ENCODE results near the gene PXMP4.

Gene PXMP4

GRCh38 chr20:33732166-33732970 is 12.3 kb upstream of the PXMP4 start:
- TF ChIP-seq, protein P1, sequence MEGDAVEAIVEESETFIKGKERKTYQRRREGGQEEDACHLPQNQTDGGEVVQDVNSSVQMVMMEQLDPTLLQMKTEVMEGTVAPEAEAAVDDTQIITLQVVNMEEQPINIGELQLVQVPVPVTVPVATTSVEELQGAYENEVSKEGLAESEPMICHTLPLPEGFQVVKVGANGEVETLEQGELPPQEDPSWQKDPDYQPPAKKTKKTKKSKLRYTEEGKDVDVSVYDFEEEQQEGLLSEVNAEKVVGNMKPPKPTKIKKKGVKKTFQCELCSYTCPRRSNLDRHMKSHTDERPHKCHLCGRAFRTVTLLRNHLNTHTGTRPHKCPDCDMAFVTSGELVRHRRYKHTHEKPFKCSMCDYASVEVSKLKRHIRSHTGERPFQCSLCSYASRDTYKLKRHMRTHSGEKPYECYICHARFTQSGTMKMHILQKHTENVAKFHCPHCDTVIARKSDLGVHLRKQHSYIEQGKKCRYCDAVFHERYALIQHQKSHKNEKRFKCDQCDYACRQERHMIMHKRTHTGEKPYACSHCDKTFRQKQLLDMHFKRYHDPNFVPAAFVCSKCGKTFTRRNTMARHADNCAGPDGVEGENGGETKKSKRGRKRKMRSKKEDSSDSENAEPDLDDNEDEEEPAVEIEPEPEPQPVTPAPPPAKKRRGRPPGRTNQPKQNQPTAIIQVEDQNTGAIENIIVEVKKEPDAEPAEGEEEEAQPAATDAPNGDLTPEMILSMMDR (IDR thresholded peaks at IDR 0.05; ENCODE audit: insufficient read depth, low read depth, low read length, missing control alignments) = peak; percentile 10
- peak overlapping the region; percentile 58 for H3K4me3 ChIP-seq (ENCODE audit: low read length)
- DNase-seq (ENCODE audit: low read depth) = peak; percentile 71

DNA sequence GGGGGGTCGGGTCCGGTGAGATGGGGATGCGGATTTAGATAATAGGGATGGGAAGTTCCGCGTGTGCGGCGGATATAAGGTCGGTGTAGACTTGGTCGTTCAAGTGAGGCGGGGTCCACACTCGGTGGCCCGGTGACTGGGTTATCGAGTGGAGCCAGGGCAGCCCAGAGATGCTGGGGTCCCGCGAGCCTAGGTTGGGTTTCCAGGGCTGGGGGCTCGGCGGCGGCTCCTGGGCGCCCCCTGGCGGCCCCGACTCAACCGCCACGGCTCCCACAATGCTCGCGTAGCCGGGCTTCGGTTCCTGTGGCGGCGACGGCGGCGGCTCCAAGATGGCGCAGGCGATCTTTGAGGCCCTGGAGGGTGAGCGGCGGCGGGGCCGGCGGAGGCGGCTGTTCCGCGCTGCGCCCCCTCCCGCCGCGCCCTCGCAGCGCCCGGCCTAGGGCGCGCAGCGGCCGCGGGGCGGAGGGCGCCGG is 11.6 kb upstream of the PXMP4 start, which contains the start of gene ZNF341:
TSS of gene ZNF341 (plus strand) at position 304 of the 473 bp plus-strand sequence. CDS start at position 330, 26 bp downstream.
- H3K4me3 ChIP-seq (ENCODE audit: low read length) = peak within 1 kb of the TSS; percentile 58
- TF ChIP-seq, protein P1 (IDR thresholded peaks at IDR 0.05; ENCODE audit: insufficient read depth, low read depth, low read length, missing control alignments) = peak; percentile 61
- DNase-seq (ENCODE audit: low read depth) = peak; percentile 81

DNA sequence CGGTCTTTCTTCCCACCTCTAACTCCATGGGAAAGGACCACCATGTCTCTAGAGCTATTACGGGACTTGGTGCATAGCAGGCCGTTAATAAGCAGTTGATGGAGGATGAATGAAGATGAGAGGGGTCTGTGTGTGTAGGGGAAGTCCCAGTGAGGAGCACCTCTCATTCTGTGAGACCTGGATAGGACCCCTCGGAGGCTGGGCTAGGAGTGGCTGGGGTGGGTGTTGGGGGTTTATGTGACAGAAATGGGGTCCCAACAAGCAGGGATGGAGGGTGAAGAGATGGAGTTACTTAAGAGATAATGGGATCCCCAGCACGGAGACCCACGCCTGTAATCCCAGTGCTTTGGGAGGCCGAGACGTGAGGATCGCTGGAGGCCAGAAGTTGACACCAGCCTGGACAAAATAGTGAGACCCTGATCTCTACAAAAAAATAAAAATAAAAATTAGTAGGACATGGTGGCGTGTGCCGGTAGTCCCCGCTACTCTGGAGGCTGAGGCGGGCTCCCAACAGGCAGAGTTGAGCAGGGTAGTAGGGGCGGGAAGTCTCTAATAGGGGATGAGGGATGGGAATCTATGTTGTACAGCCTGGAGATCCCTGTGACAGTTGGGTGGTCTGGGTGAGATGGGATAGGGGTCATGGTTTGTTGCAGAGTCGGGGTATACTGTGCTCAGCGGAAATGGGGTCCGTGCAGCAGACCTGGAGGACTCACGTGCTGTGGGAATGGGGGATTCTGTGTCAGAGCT is 11.0 kb upstream of the PXMP4 start:
- TF ChIP-seq, protein P1 (IDR thresholded peaks at IDR 0.05; ENCODE audit: insufficient read depth, low read depth, low read length, missing control alignments) = no peak
- DNase-seq (ENCODE audit: low read depth) = no peak
- H3K4me3 ChIP-seq (ENCODE audit: low read length) = peak overlapping the region; percentile 57

DNA sequence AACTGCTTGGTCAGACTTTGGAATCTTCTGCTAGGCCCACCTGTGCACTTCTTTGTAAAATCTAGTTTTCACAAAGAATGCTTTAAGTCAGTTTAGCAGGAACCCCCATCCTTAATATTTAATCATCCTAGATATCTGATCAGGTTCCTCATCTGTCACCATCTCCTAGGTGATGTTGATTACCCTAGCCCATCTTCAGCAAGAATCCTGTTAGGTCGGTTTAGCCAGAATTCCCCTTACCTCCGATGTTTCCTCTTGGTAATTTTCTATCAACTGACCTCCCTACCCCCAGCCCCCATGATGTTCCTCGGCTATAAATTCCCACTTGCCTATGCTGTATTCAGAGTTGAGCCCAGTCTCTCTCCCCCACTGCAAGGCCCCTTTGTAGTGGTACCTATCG is 9.0 kb upstream of the PXMP4 start:
- no peak for DNase-seq (ENCODE audit: low read depth)
- TF ChIP-seq, protein P1 (IDR thresholded peaks at IDR 0.05; ENCODE audit: insufficient read depth, low read depth, low read length, missing control alignments) = no peak
- no peak overlapping the region for H3K4me3 ChIP-seq (ENCODE audit: low read length)

DNA sequence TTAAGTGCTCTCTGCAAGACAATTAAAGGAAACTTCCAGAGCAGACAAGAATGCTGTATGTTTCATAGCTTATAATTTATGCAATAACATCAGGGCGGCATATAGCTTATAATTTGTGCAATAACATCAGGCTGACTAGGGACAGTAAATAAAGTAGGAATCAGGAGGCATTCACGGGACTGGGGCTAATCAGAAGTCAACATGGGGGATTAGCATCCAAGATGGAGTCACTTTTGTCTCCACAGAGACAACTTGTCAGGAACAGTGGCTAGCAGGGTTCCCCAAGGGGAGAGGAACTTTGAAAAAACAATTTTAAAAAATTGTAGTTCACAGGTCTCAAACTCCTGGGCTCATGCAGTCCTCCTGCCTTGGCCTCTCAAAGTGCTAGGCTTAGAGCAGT is 8.4 kb upstream of the PXMP4 start:
- no peak overlapping the region for H3K4me3 ChIP-seq (ENCODE audit: low read length)
- no peak for DNase-seq (ENCODE audit: low read depth)
- TF ChIP-seq, protein P1 (IDR thresholded peaks at IDR 0.05; ENCODE audit: insufficient read depth, low read depth, low read length, missing control alignments) = no peak

DNA sequence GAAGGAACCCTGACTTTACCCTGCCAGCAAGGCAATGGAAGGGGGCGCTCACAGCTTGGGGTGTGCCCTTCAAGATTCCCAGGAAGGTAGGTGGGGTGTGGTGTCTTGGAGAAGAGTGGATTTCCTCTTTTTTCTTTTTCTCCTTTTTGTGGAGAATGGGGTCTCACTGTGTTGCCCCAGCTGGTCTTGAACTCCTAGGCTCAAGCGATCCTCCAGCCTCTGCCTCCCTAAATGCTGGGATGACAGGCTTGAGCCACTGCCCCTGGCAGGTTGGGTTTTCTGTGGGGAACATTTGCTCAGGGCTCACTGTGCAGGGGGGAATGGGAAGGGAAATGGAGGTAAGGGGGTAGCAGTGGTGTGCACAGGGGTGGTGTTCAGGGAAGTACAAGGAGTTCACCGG is 7.7 kb upstream of the PXMP4 start:
- H3K4me3 ChIP-seq (ENCODE audit: low read length) = no peak overlapping the region
- TF ChIP-seq, protein P1 (IDR thresholded peaks at IDR 0.05; ENCODE audit: insufficient read depth, low read depth, low read length, missing control alignments) = no peak
- no peak for DNase-seq (ENCODE audit: low read depth)
